K562 (cell line): ENCODE data around the gene LMTK2. TPM values are rescaled to one million over a fixed set of nuclear protein-coding genes. Genes with fewer than 3 reads are reported as not detected.

Source experiments
- ATAC-seq: fragments of 200-7000 bp; cut with Tn5 transposase; 3 replicates; pipeline ENCODE4 v1.9.1; 2020; ENCODE audit warnings: moderate library complexity
- BruUV-seq: library from RNA; stranded (reverse); fragments of 400-500 nt; replicated peaks from 2 replicates; lab custom pipeline; 2021; lab: Mats Ljungman, UMichigan
- CTCF ChIA-PET: fragments of 300-600 bp; formaldehyde crosslinking; extraction: SDS; loops from one replicate; lab custom pipeline; 2021; ENCODE audit warnings: low intra/inter-chr PET ratio; lab: Yijun Ruan, JAX
- POLR2A ChIA-PET: fragments of 300-600, 350-650 bp; sonication (Branson Sonifier 250); formaldehyde crosslinking; extraction: SDS; loops from one replicate; lab custom pipeline; 2021; ENCODE audit warnings: antibody characterized with exemption, inconsistent platforms; lab: Yijun Ruan, JAX
- DNase-seq, 4 experiments: peaks; one replicate each; pipeline versions ENCODE4 v3.0.0 to v3.0.0-alpha.2; 2011 to 2018; ENCODE audit warnings: low spot score in 3 of 4, mixed read lengths in 3 of 4; ENCODE audit errors: extremely low read depth in 1 of 4
- FAIRE-seq: peaks from 2 replicates; lab custom pipeline; 2011; peaks lifted over from hg19 to GRCh38; lab: Jason Lieb, UNC
- H2AFZ ChIP-seq: 2 replicates; pipeline ENCODE4 v1.6.0; 2011; ENCODE audit warnings: low read depth, low read length, control low read depth, inconsistent platforms
- H3K27ac ChIP-seq: fragments of 200-600 bp; 3 replicates; pipeline ENCODE4 v1.8.0; 2011; ENCODE audit warnings: low read depth, mild to moderate bottlenecking, control low read depth, inconsistent platforms, low read length, moderate library complexity, mixed read lengths; ENCODE audit errors: extremely low read depth
- H3K27me3 ChIP-seq, 2 experiments: fragments of 300-600 bp in 1 of 2; 2 replicates in 1 of 2; 3 replicates in 1 of 2; pipeline versions ENCODE4 v1.6.0 to v1.8.0; 2011; ENCODE audit warnings: inconsistent platforms in 2 of 2, low read length in 2 of 2, mild to moderate bottlenecking in 1 of 2, mixed read lengths in 1 of 2, moderate library complexity in 1 of 2; ENCODE audit not compliant: control insufficient read depth in 2 of 2, insufficient read depth in 2 of 2
- H3K36me3 ChIP-seq: fragments of 300-600 bp; 3 replicates; pipeline ENCODE4 v1.8.0; 2011; ENCODE audit warnings: mild to moderate bottlenecking, low read length, inconsistent platforms; ENCODE audit not compliant: control insufficient read depth, insufficient read depth
- H3K4me1 ChIP-seq, 2 experiments: fragments of 200-600 bp in 1 of 2; replicated peaks in 1 of 2; 2 replicates in 1 of 2; 3 replicates in 1 of 2; pipeline versions ENCODE4 v1.5.1 to v1.8.0; 2011; ENCODE audit warnings: inconsistent platforms in 2 of 2, low read length in 2 of 2, mild to moderate bottlenecking in 1 of 2, mixed read lengths in 1 of 2, moderate library complexity in 1 of 2; ENCODE audit not compliant: control insufficient read depth in 2 of 2, insufficient read depth in 2 of 2
- H3K4me2 ChIP-seq: 2 replicates; pipeline ENCODE4 v1.6.1; 2011; ENCODE audit warnings: low read length, control low read depth, inconsistent platforms, mixed read lengths; ENCODE audit not compliant: insufficient read depth
- H3K4me3 ChIP-seq: fragments of 200-600 bp; sonication (generic), shearing (Covaris generic); 2 replicates; pipeline ENCODE4 v1.5.1; 2016; ENCODE audit warnings: control low read depth, inconsistent platforms
- H3K79me2 ChIP-seq: fragments of 200-600 bp; 3 replicates; pipeline ENCODE4 v1.8.0; 2011; ENCODE audit warnings: low read length, inconsistent platforms; ENCODE audit not compliant: control insufficient read depth, insufficient read depth
- H3K9ac ChIP-seq, 2 experiments: 2 replicates each; pipeline versions ENCODE4 v1.6.0 to v1.6.1; 2011; ENCODE audit warnings: low read depth in 2 of 2, low read length in 2 of 2, control low read depth in 1 of 2, inconsistent platforms in 1 of 2, mild to moderate bottlenecking in 1 of 2, mixed read lengths in 1 of 2; ENCODE audit not compliant: insufficient read depth in 1 of 2
- H3K9me1 ChIP-seq: one replicate; pipeline ENCODE4 v1.6.0; 2011; ENCODE audit warnings: inconsistent platforms, mild to moderate bottlenecking, low read length, moderate library complexity; ENCODE audit not compliant: control insufficient read depth, insufficient read depth
- H3K9me3 ChIP-seq: replicated peaks from 2 replicates; pipeline ENCODE4 v1.5.1; 2011; ENCODE audit warnings: low read depth, low read length, inconsistent platforms; ENCODE audit not compliant: control insufficient read depth, insufficient read depth
- H4K20me1 ChIP-seq: replicated peaks from 2 replicates; pipeline ENCODE4 v1.6.1; 2011; ENCODE audit warnings: low read length, inconsistent platforms, mixed read lengths; ENCODE audit not compliant: control insufficient read depth, insufficient read depth
- ARID1B ChIP-seq: fragments of 450-650 bp; IDR thresholded peaks from 2 replicates; pipeline ENCODE4 v1.6.1; 2016; ENCODE audit warnings: antibody characterized with exemption, mild to moderate bottlenecking, inconsistent platforms
- BCLAF1 ChIP-seq, 2 experiments: fragments of 450-650 bp in 1 of 2; IDR thresholded peaks; 2 replicates each; pipeline ENCODE4 v1.6.1; 2011 to 2017; ENCODE audit warnings: low read depth in 2 of 2, antibody characterized with exemption in 1 of 2, borderline replicate concordance in 1 of 2, low read length in 1 of 2, mild to moderate bottlenecking in 1 of 2, mixed read lengths in 1 of 2; ENCODE audit not compliant: control insufficient read depth in 1 of 2
- CHCHD3 ChIP-seq: fragments of 250-450 bp; sonication (Bioruptor Pico); IDR thresholded peaks from 2 replicates; pipeline ENCODE4 v2.1.2; 2022; ENCODE audit warnings: mild to moderate bottlenecking
- LCOR ChIP-seq: sonication (generic); formaldehyde crosslinking; IDR thresholded peaks from 2 replicates; pipeline ENCODE4 v1.8.0; 2022; ENCODE audit warnings: mild to moderate bottlenecking, missing genetic modification reagents
- MLX ChIP-seq, 2 experiments: fragments of 450-650 bp in 1 of 2; sonication (generic) in 1 of 2; formaldehyde crosslinking; conservative IDR thresholded peaks; 2 replicates each; pipeline versions ENCODE4 v1.4.0 to v1.8.1; 2020 to 2022; ENCODE audit warnings: mild to moderate bottlenecking in 1 of 2, missing genetic modification reagents in 1 of 2
- PCBP2 ChIP-seq: fragments of 200-400 bp; formaldehyde crosslinking; IDR thresholded peaks from 2 replicates; pipeline ENCODE4 v1.6.1; 2018; ENCODE audit warnings: low read length, low read depth, mild to moderate bottlenecking, moderate library complexity; ENCODE audit not compliant: poor library complexity, severe bottlenecking
- PTBP1 ChIP-seq: fragments of 200-400 bp; formaldehyde crosslinking; IDR thresholded peaks from 2 replicates; pipeline ENCODE4 v1.6.1; 2017; ENCODE audit warnings: low read depth, low read length
- RBM17 ChIP-seq: fragments of 200-400 bp; formaldehyde crosslinking; IDR thresholded peaks from 2 replicates; pipeline ENCODE4 v1.6.1; 2017; ENCODE audit warnings: low read depth, mild to moderate bottlenecking, low read length, borderline replicate concordance
- TBL1XR1 ChIP-seq, 2 experiments: IDR thresholded peaks; 2 replicates each; pipeline ENCODE4 v1.6.1; 2012; ENCODE audit warnings: improper control_type of control experiment in 2 of 2, low read length in 2 of 2, mild to moderate bottlenecking in 1 of 2
- ZNF175 ChIP-seq: fragments of 200-800 bp; sonication (Bioruptor generic); IDR thresholded peaks from 2 replicates; pipeline ENCODE4 v1.6.1; 2016; ENCODE audit warnings: low read depth, mild to moderate bottlenecking, missing genetic modification characterization, missing compliant biosample characterization
- ZNF445 ChIP-seq: fragments of 250-450 bp; sonication (Bioruptor Pico); IDR thresholded peaks from 2 replicates; pipeline ENCODE4 v1.4.0; 2020; ENCODE audit warnings: low read depth, mild to moderate bottlenecking, moderate library complexity
- ZNF449 ChIP-seq: fragments of 250-450 bp; sonication (Bioruptor Pico); IDR thresholded peaks from 2 replicates; pipeline ENCODE4 v1.8.0; 2022; ENCODE audit warnings: moderate library complexity, mild to moderate bottlenecking, inconsistent platforms
- WGBS: fragments of 100-300 bp; shearing (Covaris generic); methylation state at CpG from one replicate; pipeline ENCODE4 v1.1.6; 2016; ENCODE audit warnings: low coverage, mixed read lengths; ENCODE audit not compliant: insufficient coverage; ENCODE audit errors: missing lambda C conversion rate; 5-methylcytosine and 5-hydroxymethylcytosine counted together
- in situ Hi-C: fragments of 300-500 bp; cut with MboI; formaldehyde crosslinking; loops from 4 replicates; pipeline ENCODE4 v1.15.0; 2018; ENCODE audit warnings: inconsistent platforms, mixed read lengths
- intact Hi-C: fragments of 100-400 bp; cut with micrococcal nuclease; formaldehyde crosslinking; loops from 2 replicates; pipeline ENCODE4 v1.14.2; 2022
- polyA plus RNA-seq, 8 experiments: library from polyadenylated mRNA; depleted of rRNA in 4 of 8; stranded (reverse) in 5 of 8; unstranded in 3 of 8; fragments of >200 nt; fragmentation: Nextera tagmentation in 2 of 8; fragmentation: Illumina TruSeq in 1 of 8; extraction: Ambion mirVana in 2 of 8; extraction: Trizol in 1 of 8; gene quantifications; 2 replicates each; pipeline versions ENCODE4 v1.2.1 to v1.2.3, GENCODE V29; 2011 to 2014; ENCODE audit warnings: inconsistent platforms in 1 of 8, missing spikeins in 1 of 8
- total RNA-seq, 7 experiments: library from RNA; depleted of rRNA in 6 of 7; stranded (reverse); fragments of >200 nt in 6 of 7; fragmentation: Illumina TruSeq in 2 of 7; extraction: Trizol in 2 of 7; gene quantifications; 2 replicates each; pipeline versions ENCODE4 v1.2.1 to v1.2.3, GENCODE V29; 2011 to 2021; ENCODE audit warnings: low replicate concordance in 1 of 7
- TF ChIP-seq, protein P1 (sequence below), 2 experiments: IDR thresholded peaks; 2 replicates each; pipeline ENCODE4 v1.6.1; 2012; ENCODE audit warnings: improper control_type of control experiment in 2 of 2, low read depth in 2 of 2, low read length in 2 of 2, borderline replicate concordance in 1 of 2

The LMTK2 gene
- total and polyA plus RNA-seq, 9 of the 15 experiments (the other 6 are each of a cell fraction or from before 2014, with no cell fraction given): 0.78 to 16.4 (median 6.3) TPM

- TF ChIP-seq ZNF449 (CRISPR knock-in tag): no peak
- no peak for TF ChIP-seq BCLAF1 (IDR thresholded peaks at IDR 0.05; ENCODE audit: borderline replicate concordance in 1 of 2, control insufficient read depth in 1 of 2, low read depth in 2 of 2, low read length in 1 of 2)
- TF ChIP-seq PTBP1: no peak
- TF ChIP-seq LCOR (CRISPR knock-in tag): no peak
These were observed 36.0 kb downstream of the LMTK2 start (continued) for GRCh38 chr7:98142658-98143057.

DNA sequence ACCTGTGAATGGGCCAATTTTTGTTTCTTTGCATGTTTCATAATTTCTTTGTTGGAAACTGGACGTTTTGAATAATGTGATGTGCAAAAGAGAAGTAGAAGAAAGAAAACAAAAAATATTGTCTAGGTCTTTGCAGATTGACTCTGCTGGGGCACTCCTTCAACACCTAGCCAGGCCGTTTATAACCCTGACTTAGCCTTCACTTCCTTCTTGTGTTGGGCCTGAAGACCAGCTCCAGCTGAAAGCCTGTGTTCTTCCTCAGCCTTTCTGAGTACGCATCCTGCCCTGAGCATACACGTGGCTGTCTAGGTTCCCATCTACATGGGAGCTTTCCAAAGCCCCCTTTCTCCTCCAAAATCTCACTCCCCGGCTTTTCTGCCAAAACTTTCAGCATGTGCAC lies 41.9 kb downstream of the LMTK2 start:
- CTCF ChIA-PET: no interaction called here
- H3K27me3 ChIP-seq: no peaks in the 10 kb centered on the region
- no peaks in the 10 kb centered on the region for H3K4me1 ChIP-seq
- no TSS peak for BruUV-seq
- no peak overlapping the region for H3K9ac ChIP-seq
- peaks cover 16% of the 10 kb centered on the region; the same call in 2 of the 3 replicates for H3K36me3 ChIP-seq
- ATAC-seq (no peak), DNase-seq (no peak), FAIRE-seq (no peak)
- H4K20me1 ChIP-seq: no peaks in the 10 kb centered on the region
- H3K4me3 ChIP-seq: no peak overlapping the region
- H3K27ac ChIP-seq: no peak overlapping the region
- no peak overlapping the region for H3K4me2 ChIP-seq
- no peaks in the 10 kb centered on the region for H3K9me3 ChIP-seq
- H3K9me1 ChIP-seq: no peaks in the 10 kb centered on the region
- H3K79me2 ChIP-seq: no peaks in the 10 kb centered on the region
- in situ Hi-C loops: no loop called here
- 67% methylated on average over 5 of the region's 5 CpGs for WGBS
- no peak overlapping the region for H2AFZ ChIP-seq
- intact Hi-C loops: no loop called here
- POLR2A ChIA-PET: interaction anchor here (1.0 to 1.8 kb wide), 2 partner anchors 14 to 38 kb away, joined by 4 read pairs; no protein-coding TSS in a partner anchor
- TF ChIP-seq ZNF445 (CRISPR knock-in tag) (no peak), PCBP2 (no peak), TBL1XR1 (IDR thresholded peaks at IDR 0.05; ENCODE audit: low read length in 2 of 2) (no peak), CHCHD3 (CRISPR knock-in tag) (no peak), ZNF175 (no peak), MLX (CRISPR knock-in tag; conservative IDR thresholded peaks at IDR 0.05) (no peak), RBM17 (no peak), ARID1B (no peak)
- TF ChIP-seq, protein P1, sequence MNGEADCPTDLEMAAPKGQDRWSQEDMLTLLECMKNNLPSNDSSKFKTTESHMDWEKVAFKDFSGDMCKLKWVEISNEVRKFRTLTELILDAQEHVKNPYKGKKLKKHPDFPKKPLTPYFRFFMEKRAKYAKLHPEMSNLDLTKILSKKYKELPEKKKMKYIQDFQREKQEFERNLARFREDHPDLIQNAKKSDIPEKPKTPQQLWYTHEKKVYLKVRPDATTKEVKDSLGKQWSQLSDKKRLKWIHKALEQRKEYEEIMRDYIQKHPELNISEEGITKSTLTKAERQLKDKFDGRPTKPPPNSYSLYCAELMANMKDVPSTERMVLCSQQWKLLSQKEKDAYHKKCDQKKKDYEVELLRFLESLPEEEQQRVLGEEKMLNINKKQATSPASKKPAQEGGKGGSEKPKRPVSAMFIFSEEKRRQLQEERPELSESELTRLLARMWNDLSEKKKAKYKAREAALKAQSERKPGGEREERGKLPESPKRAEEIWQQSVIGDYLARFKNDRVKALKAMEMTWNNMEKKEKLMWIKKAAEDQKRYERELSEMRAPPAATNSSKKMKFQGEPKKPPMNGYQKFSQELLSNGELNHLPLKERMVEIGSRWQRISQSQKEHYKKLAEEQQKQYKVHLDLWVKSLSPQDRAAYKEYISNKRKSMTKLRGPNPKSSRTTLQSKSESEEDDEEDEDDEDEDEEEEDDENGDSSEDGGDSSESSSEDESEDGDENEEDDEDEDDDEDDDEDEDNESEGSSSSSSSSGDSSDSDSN (IDR thresholded peaks at IDR 0.05; ENCODE audit: borderline replicate concordance in 1 of 2, low read depth in 2 of 2, low read length in 2 of 2): no peak
